MM.1S (cell line): ENCODE measurements around the gene RFX2.
A peak's percentile ranks its signal among the peaks of the same experiment; 100 is the strongest.

Experiments
- DNase-seq: peaks from one replicate; pipeline ENCODE4 v3.0.0-alpha.2; 2015
- H2AFZ ChIP-seq: fragments of 300-600 bp; sonication (generic); 2 replicates; pipeline ENCODE4 v1.6.0; 2016; ENCODE audit warnings: antibody characterized with exemption, low read length
- H3F3A ChIP-seq: fragments of 300-600 bp; sonication (generic); 2 replicates; pipeline ENCODE4 v1.6.1; 2016; ENCODE audit warnings: mild to moderate bottlenecking, antibody characterized with exemption, low read length, moderate library complexity, mixed read lengths; ENCODE audit not compliant: insufficient read depth
- H3K27ac ChIP-seq: fragments of 300-600 bp; sonication (generic); 2 replicates; pipeline ENCODE4 v1.5.1; 2016; ENCODE audit warnings: mild to moderate bottlenecking, low read length
- H3K27me3 ChIP-seq: fragments of 300-600 bp; sonication (generic); replicated peaks from 2 replicates; pipeline ENCODE4 v1.6.0; 2016; ENCODE audit warnings: low read length; ENCODE audit not compliant: insufficient read depth
- H3K36me3 ChIP-seq: fragments of 300-600 bp; sonication (generic); replicated peaks from 2 replicates; pipeline ENCODE4 v1.6.1; 2016; ENCODE audit warnings: mild to moderate bottlenecking, low read length, mixed read lengths; ENCODE audit not compliant: insufficient read depth
- H3K4me1 ChIP-seq: fragments of 300-600 bp; sonication (generic); 2 replicates; pipeline ENCODE4 v1.6.1; 2016; ENCODE audit warnings: low read length, mixed read lengths
- H3K4me2 ChIP-seq: fragments of 300-600 bp; sonication (generic); 2 replicates; pipeline ENCODE4 v1.6.0; 2016; ENCODE audit warnings: low read depth, low read length
- H3K4me3 ChIP-seq: fragments of 300-600 bp; sonication (generic); 2 replicates; pipeline ENCODE4 v1.5.1; 2016; ENCODE audit warnings: low read length, mixed read lengths
- H3K79me2 ChIP-seq: fragments of 300-600 bp; sonication (generic); 2 replicates; pipeline ENCODE4 v1.6.1; 2016; ENCODE audit warnings: mixed run types, low read length, mixed read lengths
- H3K9ac ChIP-seq: fragments of 300-600 bp; sonication (generic); 2 replicates; pipeline ENCODE4 v1.6.1; 2016; ENCODE audit warnings: low read length, mixed read lengths
- H3K9me2 ChIP-seq: fragments of 300-600 bp; sonication (generic); replicated peaks from 2 replicates; pipeline ENCODE4 v1.6.1; 2016; ENCODE audit warnings: mild to moderate bottlenecking, low read length, mixed read lengths; ENCODE audit not compliant: insufficient read depth
- H3K9me3 ChIP-seq: fragments of 300-600 bp; sonication (generic); replicated peaks from 2 replicates; pipeline ENCODE4 v1.6.1; 2016; ENCODE audit warnings: mild to moderate bottlenecking, low read length, mixed read lengths; ENCODE audit not compliant: insufficient read depth
- H4K20me1 ChIP-seq: fragments of 300-600 bp; sonication (generic); 2 replicates; pipeline ENCODE4 v1.6.1; 2016; ENCODE audit warnings: mild to moderate bottlenecking, low read length, moderate library complexity, mixed read lengths; ENCODE audit not compliant: insufficient read depth
- EZH2 ChIP-seq: fragments of 300-600 bp; sonication (generic); optimal IDR thresholded peaks from 2 replicates; pipeline ENCODE3; 2017; ENCODE audit warnings: low read depth, mild to moderate bottlenecking, antibody characterized with exemption, low read length, mixed read lengths
- EZH2phosphoT487 ChIP-seq: fragments of 300-600 bp; sonication (generic); IDR thresholded peaks from 2 replicates; pipeline ENCODE4 v1.6.1; 2018; ENCODE audit warnings: antibody characterized with exemption, low read length
- TF ChIP-seq, protein P1 (sequence below): fragments of 300-600 bp; sonication (generic); IDR thresholded peaks from 2 replicates; pipeline ENCODE4 v1.5.1; 2016; ENCODE audit warnings: antibody characterized with exemption, low read length, mixed read lengths

Gene RFX2

DNA sequence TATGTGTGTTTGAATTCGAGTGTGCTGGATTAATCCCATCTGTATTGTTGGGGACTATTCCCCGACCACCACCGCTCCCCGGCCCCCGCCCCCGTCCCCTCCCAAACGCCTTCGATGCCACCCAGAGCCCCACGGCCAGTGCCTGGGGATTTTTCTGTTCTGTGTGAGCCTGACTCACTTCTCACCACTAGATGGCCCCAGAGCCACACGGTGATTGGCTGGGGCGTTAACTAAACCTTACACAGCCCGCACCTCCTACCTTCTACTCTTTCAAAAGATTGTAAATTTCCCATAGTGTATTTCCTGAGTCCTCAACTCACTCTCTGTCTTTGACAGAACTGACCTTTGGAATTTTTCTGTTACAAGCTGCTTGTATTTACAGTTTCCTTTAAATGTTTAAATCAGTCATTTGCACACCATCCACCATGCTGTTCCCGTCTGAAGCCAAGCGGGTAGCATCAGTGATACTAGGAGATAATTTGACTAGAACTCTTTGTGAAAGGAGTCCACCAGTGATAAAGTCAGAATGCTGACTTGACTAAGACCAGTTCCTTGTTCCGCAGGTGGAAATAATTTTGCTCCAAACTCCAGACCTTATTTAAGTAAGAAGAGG, 61.4 kb downstream of the RFX2 start:
- Histone ChIP-seq H3F3A (no peaks in the 10 kb centered on the region), H3K4me2 (no peak overlapping the region), H3K9me3 (no peaks in the 10 kb centered on the region), H3K9me2 (no peaks in the 10 kb centered on the region), H3K27me3 (peaks cover 81% of the 10 kb centered on the region), H3K9ac (no peak overlapping the region), H3K27ac (no peak overlapping the region), H2AFZ (peak overlapping the region; percentile 21; the same call in 1 of the 2 replicates), H3K36me3 (no peaks in the 10 kb centered on the region), H3K4me3 (no peak overlapping the region), H3K79me2 (no peaks in the 10 kb centered on the region), H4K20me1 (no peaks in the 10 kb centered on the region), H3K4me1 (no peaks in the 10 kb centered on the region)
- no peak for TF ChIP-seq EZH2
- TF ChIP-seq, protein P1, sequence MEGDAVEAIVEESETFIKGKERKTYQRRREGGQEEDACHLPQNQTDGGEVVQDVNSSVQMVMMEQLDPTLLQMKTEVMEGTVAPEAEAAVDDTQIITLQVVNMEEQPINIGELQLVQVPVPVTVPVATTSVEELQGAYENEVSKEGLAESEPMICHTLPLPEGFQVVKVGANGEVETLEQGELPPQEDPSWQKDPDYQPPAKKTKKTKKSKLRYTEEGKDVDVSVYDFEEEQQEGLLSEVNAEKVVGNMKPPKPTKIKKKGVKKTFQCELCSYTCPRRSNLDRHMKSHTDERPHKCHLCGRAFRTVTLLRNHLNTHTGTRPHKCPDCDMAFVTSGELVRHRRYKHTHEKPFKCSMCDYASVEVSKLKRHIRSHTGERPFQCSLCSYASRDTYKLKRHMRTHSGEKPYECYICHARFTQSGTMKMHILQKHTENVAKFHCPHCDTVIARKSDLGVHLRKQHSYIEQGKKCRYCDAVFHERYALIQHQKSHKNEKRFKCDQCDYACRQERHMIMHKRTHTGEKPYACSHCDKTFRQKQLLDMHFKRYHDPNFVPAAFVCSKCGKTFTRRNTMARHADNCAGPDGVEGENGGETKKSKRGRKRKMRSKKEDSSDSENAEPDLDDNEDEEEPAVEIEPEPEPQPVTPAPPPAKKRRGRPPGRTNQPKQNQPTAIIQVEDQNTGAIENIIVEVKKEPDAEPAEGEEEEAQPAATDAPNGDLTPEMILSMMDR: peak; percentile 89
- peak; percentile 76 for DNase-seq

DNA sequence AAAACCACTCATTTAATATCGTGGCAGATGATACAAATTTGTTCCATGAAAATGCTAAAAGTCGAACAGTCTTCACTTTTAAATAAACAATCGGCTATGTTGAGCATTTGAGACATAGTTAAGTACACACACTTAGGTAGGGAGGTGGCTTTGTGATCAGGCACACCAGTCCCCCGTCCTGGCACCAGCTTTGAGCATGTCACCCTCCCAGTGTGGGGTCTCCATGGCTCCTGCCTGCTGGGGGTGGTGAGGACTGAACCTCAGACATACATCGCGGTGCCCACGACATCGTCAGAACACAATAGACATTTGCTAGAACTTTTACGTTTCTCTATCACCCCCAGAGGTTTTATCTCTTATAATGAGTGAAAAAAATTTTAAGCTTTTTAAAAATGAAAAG, 62.0 kb downstream of the RFX2 start:
- no peak overlapping the region for H3K4me3 ChIP-seq
- H3K4me2 ChIP-seq: no peak overlapping the region
- no peak for TF ChIP-seq EZH2phosphoT487
- TF ChIP-seq, protein P1: no peak
- no peak for TF ChIP-seq EZH2

DNA sequence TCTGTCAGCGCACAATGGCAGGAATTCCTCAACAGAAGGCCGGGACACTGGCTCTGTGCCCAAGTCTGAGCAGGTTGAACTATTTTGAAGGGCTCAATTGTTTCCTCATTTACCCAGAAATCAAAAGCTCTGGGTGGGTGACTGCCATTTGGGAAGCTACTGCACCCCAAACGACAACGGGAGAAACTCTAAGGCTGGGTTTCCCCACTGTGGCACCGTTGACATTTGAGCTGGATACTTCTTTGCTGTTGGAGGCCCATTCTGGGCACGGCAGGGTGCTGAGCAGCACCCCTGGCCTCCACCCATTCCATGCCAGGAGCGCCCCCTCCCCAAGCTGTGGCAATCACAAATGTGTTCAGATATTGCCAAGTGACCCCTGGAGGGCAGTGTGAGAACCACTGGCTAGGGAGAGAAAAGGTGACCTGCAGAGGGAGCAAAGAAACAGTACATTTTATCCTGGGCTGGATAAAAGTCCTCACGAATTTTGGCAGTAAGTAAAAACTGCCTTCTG, 62.5 kb downstream of the RFX2 start:
- TF ChIP-seq, protein P1: peak; percentile 82
- no peak for TF ChIP-seq EZH2
- Histone ChIP-seq H3K9me2 (no peaks in the 10 kb centered on the region), H3K4me2 (no peak overlapping the region), H3K27me3 (peaks cover 84% of the 10 kb centered on the region), H3K27ac (no peak overlapping the region), H3K79me2 (no peaks in the 10 kb centered on the region), H3K4me3 (no peak overlapping the region), H3K4me1 (no peaks in the 10 kb centered on the region), H3K9me3 (no peaks in the 10 kb centered on the region), H3K36me3 (no peaks in the 10 kb centered on the region), H3F3A (no peaks in the 10 kb centered on the region), H3K9ac (no peak overlapping the region), H4K20me1 (no peaks in the 10 kb centered on the region), H2AFZ (no peak overlapping the region)
- peak; percentile 44 for DNase-seq

More for the DNA sequence above, 62.0 kb downstream of the RFX2 start:
- Histone ChIP-seq H3K27ac (no peak overlapping the region), H3K9me3 (no peaks in the 10 kb centered on the region), H3K4me1 (no peaks in the 10 kb centered on the region), H3K27me3 (peaks cover 84% of the 10 kb centered on the region), H3K9ac (no peak overlapping the region), H4K20me1 (no peaks in the 10 kb centered on the region), H3K9me2 (no peaks in the 10 kb centered on the region), H3K79me2 (no peaks in the 10 kb centered on the region), H2AFZ (no peak overlapping the region), H3K36me3 (no peaks in the 10 kb centered on the region), H3F3A (no peaks in the 10 kb centered on the region)
- DNase-seq: no peak
